ENCODE data around the gene EFCAB11.
A peak's percentile ranks its signal among the peaks of the same experiment; 100 is the strongest.

EFCAB11 gene

GRCh38 chr14:89833661-89834060 is 120.9 kb downstream of the EFCAB11 start:
- Histone ChIP-seq H3K27ac (ENCODE audit: insufficient read depth in 1 of 2, low read depth in 1 of 2, low read length in 2 of 2, poor library complexity in 1 of 2, severe bottlenecking in 2 of 2) (no peak overlapping the region), H3K4me3 (ENCODE audit: control insufficient read depth in 1 of 7, extremely low read depth in 1 of 7, insufficient read depth in 4 of 7, low read depth in 2 of 7, low read length in 6 of 7) (no peak overlapping the region), H3K4me1 (ENCODE audit: control extremely low read depth in 1 of 4, control insufficient read depth in 4 of 4, insufficient read depth in 4 of 4, low read length in 3 of 4) (peaks cover 0 to 2% (median 0%) of the 10 kb centered on the region in 4 experiments), H3K9me3 (ENCODE audit: control extremely low read depth in 1 of 5, control insufficient read depth in 4 of 5, insufficient read depth in 2 of 5, low read depth in 1 of 5, low read length in 4 of 5) (peaks cover 0 to 2% (median 0%) of the 10 kb centered on the region in 5 experiments), H3K36me3 (ENCODE audit: control insufficient read depth in 4 of 4, insufficient read depth in 4 of 4, low read length in 3 of 4) (no peaks in the 10 kb centered on the region), H3K27me3 (replicated peaks in 2 of 5; ENCODE audit: control insufficient read depth in 4 of 5, insufficient read depth in 5 of 5, low read length in 4 of 5) (no peaks in the 10 kb centered on the region)
- DNase-seq: no peak
- ChIA-PET POLR2A (no interaction called here), CTCF (no interaction called here)

GRCh38 chr14:89833120-89833532 is 121.4 kb downstream of the EFCAB11 start:
- 17% methylated on average over 1 of the region's 3 CpGs for WGBS (ENCODE audit: insufficient coverage)
- H3K4me3 ChIP-seq (ENCODE audit: control insufficient read depth in 1 of 7, extremely low read depth in 1 of 7, insufficient read depth in 4 of 7, low read depth in 2 of 7, low read length in 6 of 7): no peak overlapping the region
- DNase-seq: peak in 2 of 3 donors; percentile 13 to 51
- H3K36me3 ChIP-seq (ENCODE audit: control insufficient read depth in 4 of 4, insufficient read depth in 4 of 4, low read length in 3 of 4): no peaks in the 10 kb centered on the region
- H3K4me1 ChIP-seq (ENCODE audit: control extremely low read depth in 1 of 4, control insufficient read depth in 4 of 4, insufficient read depth in 4 of 4, low read length in 3 of 4): peaks cover 0 to 2% (median 0%) of the 10 kb centered on the region in 4 experiments
- POLR2A ChIA-PET: no interaction called here
- no peak overlapping the region for H3K27ac ChIP-seq (ENCODE audit: insufficient read depth in 1 of 2, low read depth in 1 of 2, low read length in 2 of 2, poor library complexity in 1 of 2, severe bottlenecking in 2 of 2)
- peaks cover 0 to 2% (median 0%) of the 10 kb centered on the region in 5 experiments for H3K9me3 ChIP-seq (ENCODE audit: control extremely low read depth in 1 of 5, control insufficient read depth in 4 of 5, insufficient read depth in 2 of 5, low read depth in 1 of 5, low read length in 4 of 5)
- CTCF ChIA-PET: no interaction called here
- H3K27me3 ChIP-seq (replicated peaks in 2 of 5; ENCODE audit: control insufficient read depth in 4 of 5, insufficient read depth in 5 of 5, low read length in 4 of 5): no peaks in the 10 kb centered on the region

GRCh38 chr14:89828471-89829165 is 125.9 kb downstream of the EFCAB11 start:
- no peaks in the 10 kb centered on the region for H3K36me3 ChIP-seq (ENCODE audit: control insufficient read depth in 4 of 4, insufficient read depth in 4 of 4, low read length in 3 of 4)
- POLR2A ChIA-PET: no interaction called here
- CTCF ChIA-PET: interaction anchor here (2.1 kb wide), 1 partner anchor 8 kb away, joined by 4 read pairs; no protein-coding TSS in a partner anchor
- no peak overlapping the region for H3K4me3 ChIP-seq (ENCODE audit: control insufficient read depth in 1 of 7, extremely low read depth in 1 of 7, insufficient read depth in 4 of 7, low read depth in 2 of 7, low read length in 6 of 7)
- H3K4me1 ChIP-seq (ENCODE audit: control extremely low read depth in 1 of 4, control insufficient read depth in 4 of 4, insufficient read depth in 4 of 4, low read length in 3 of 4): peaks cover 0 to 21% (median 14%) of the 10 kb centered on the region in 4 experiments
- peaks cover 0 to 4% (median 0%) of the 10 kb centered on the region in 5 experiments for H3K9me3 ChIP-seq (ENCODE audit: control extremely low read depth in 1 of 5, control insufficient read depth in 4 of 5, insufficient read depth in 2 of 5, low read depth in 1 of 5, low read length in 4 of 5)
- WGBS (ENCODE audit: insufficient coverage): 100% methylated on average over 3 of the region's 5 CpGs
- no peak overlapping the region for H3K27ac ChIP-seq (ENCODE audit: insufficient read depth in 1 of 2, low read depth in 1 of 2, low read length in 2 of 2, poor library complexity in 1 of 2, severe bottlenecking in 2 of 2)
- no peak for DNase-seq
- H3K27me3 ChIP-seq (replicated peaks in 2 of 5; ENCODE audit: control insufficient read depth in 4 of 5, insufficient read depth in 5 of 5, low read length in 4 of 5): no peaks in the 10 kb centered on the region

- peak overlapping the region in 3 of 7 experiments; percentile 19 to 28 (median 22) for H3K4me3 ChIP-seq (ENCODE audit: control insufficient read depth in 1 of 7, extremely low read depth in 1 of 7, insufficient read depth in 4 of 7, low read depth in 2 of 7, low read length in 6 of 7)
- ChIA-PET CTCF (interaction anchor here (1.1 to 1.3 kb wide), 2 partner anchors 12 to 15 kb away, joined by 3 read pairs; no protein-coding TSS in a partner anchor), POLR2A (no interaction called here)
- 0% methylated on average over 5 of the region's 7 CpGs for WGBS (ENCODE audit: insufficient coverage)
- peak; percentile 25 to 84 (median 65) for DNase-seq
- peaks cover 0 to 4% (median 4%) of the 10 kb centered on the region in 5 experiments for H3K9me3 ChIP-seq (ENCODE audit: control extremely low read depth in 1 of 5, control insufficient read depth in 4 of 5, insufficient read depth in 2 of 5, low read depth in 1 of 5, low read length in 4 of 5)
- no peaks in the 10 kb centered on the region for H3K36me3 ChIP-seq (ENCODE audit: control insufficient read depth in 4 of 4, insufficient read depth in 4 of 4, low read length in 3 of 4)
- H3K27ac ChIP-seq (ENCODE audit: insufficient read depth in 1 of 2, low read depth in 1 of 2, low read length in 2 of 2, poor library complexity in 1 of 2, severe bottlenecking in 2 of 2): no peak overlapping the region
- no peaks in the 10 kb centered on the region for H3K27me3 ChIP-seq (replicated peaks in 2 of 5; ENCODE audit: control insufficient read depth in 4 of 5, insufficient read depth in 5 of 5, low read length in 4 of 5)
- peaks cover 0 to 20% (median 14%) of the 10 kb centered on the region in 4 experiments for H3K4me1 ChIP-seq (ENCODE audit: control extremely low read depth in 1 of 4, control insufficient read depth in 4 of 4, insufficient read depth in 4 of 4, low read length in 3 of 4)
These were observed 127.3 kb downstream of the EFCAB11 start for GRCh38 chr14:89827265-89827664.

GRCh38 chr14:89826596-89826995 is 127.9 kb downstream of the EFCAB11 start:
- CTCF ChIA-PET: interaction anchor here (1.1 to 1.3 kb wide), 2 partner anchors 12 to 15 kb away, joined by 3 read pairs; no protein-coding TSS in a partner anchor
- H3K9me3 ChIP-seq (ENCODE audit: control extremely low read depth in 1 of 5, control insufficient read depth in 4 of 5, insufficient read depth in 2 of 5, low read depth in 1 of 5, low read length in 4 of 5): peaks cover 0 to 4% (median 4%) of the 10 kb centered on the region in 5 experiments
- H3K27me3 ChIP-seq (replicated peaks in 2 of 5; ENCODE audit: control insufficient read depth in 4 of 5, insufficient read depth in 5 of 5, low read length in 4 of 5): no peaks in the 10 kb centered on the region
- H3K4me3 ChIP-seq (ENCODE audit: control insufficient read depth in 1 of 7, extremely low read depth in 1 of 7, insufficient read depth in 4 of 7, low read depth in 2 of 7, low read length in 6 of 7): no peak overlapping the region
- POLR2A ChIA-PET: no interaction called here
- WGBS (ENCODE audit: insufficient coverage): 92% methylated on average over 3 of the region's 3 CpGs
- H3K27ac ChIP-seq (ENCODE audit: insufficient read depth in 1 of 2, low read depth in 1 of 2, low read length in 2 of 2, poor library complexity in 1 of 2, severe bottlenecking in 2 of 2): no peak overlapping the region
- DNase-seq: peak in 2 of 3 donors; percentile 5 to 33
- H3K36me3 ChIP-seq (ENCODE audit: control insufficient read depth in 4 of 4, insufficient read depth in 4 of 4, low read length in 3 of 4): no peaks in the 10 kb centered on the region
- H3K4me1 ChIP-seq (ENCODE audit: control extremely low read depth in 1 of 4, control insufficient read depth in 4 of 4, insufficient read depth in 4 of 4, low read length in 3 of 4): peaks cover 0 to 20% (median 14%) of the 10 kb centered on the region in 4 experiments

GRCh38 chr14:89823743-89824142 is 130.8 kb downstream of the EFCAB11 start:
- H3K9me3 ChIP-seq (ENCODE audit: control extremely low read depth in 1 of 5, control insufficient read depth in 4 of 5, insufficient read depth in 2 of 5, low read depth in 1 of 5, low read length in 4 of 5): peaks cover 0 to 4% (median 4%) of the 10 kb centered on the region in 5 experiments
- 92% methylated on average over 2 of the region's 2 CpGs for WGBS (ENCODE audit: insufficient coverage)
- CTCF ChIA-PET: no interaction called here

GRCh38 chr14:89814126-89814525 is 140.4 kb downstream of the EFCAB11 start:
- no peak for DNase-seq
- peaks cover 0 to 4% (median 0%) of the 10 kb centered on the region in 4 experiments for H3K4me1 ChIP-seq (ENCODE audit: control extremely low read depth in 1 of 4, control insufficient read depth in 4 of 4, insufficient read depth in 4 of 4, low read length in 3 of 4)
- ChIA-PET POLR2A (no interaction called here), CTCF (interaction anchor here (1.1 kb wide), 1 partner anchor 13 kb away, joined by 3 read pairs; no protein-coding TSS in a partner anchor)
- 95% methylated on average over 10 of the region's 11 CpGs for WGBS (ENCODE audit: insufficient coverage)
- H3K9me3 ChIP-seq (ENCODE audit: control extremely low read depth in 1 of 5, control insufficient read depth in 4 of 5, insufficient read depth in 2 of 5, low read depth in 1 of 5, low read length in 4 of 5): no peaks in the 10 kb centered on the region
- H3K4me3 ChIP-seq (ENCODE audit: control insufficient read depth in 1 of 7, extremely low read depth in 1 of 7, insufficient read depth in 4 of 7, low read depth in 2 of 7, low read length in 6 of 7): peak overlapping the region in 1 of 7 experiments; percentile 39
- H3K36me3 ChIP-seq (ENCODE audit: control insufficient read depth in 4 of 4, insufficient read depth in 4 of 4, low read length in 3 of 4): no peaks in the 10 kb centered on the region
- H3K27me3 ChIP-seq (replicated peaks in 2 of 5; ENCODE audit: control insufficient read depth in 4 of 5, insufficient read depth in 5 of 5, low read length in 4 of 5): no peaks in the 10 kb centered on the region
- no peak overlapping the region for H3K27ac ChIP-seq (ENCODE audit: insufficient read depth in 1 of 2, low read depth in 1 of 2, low read length in 2 of 2, poor library complexity in 1 of 2, severe bottlenecking in 2 of 2)

More at GRCh38 chr14:89823743-89824142, 130.8 kb downstream of the EFCAB11 start:
- POLR2A ChIA-PET: no interaction called here
- peak in 2 of 3 donors; percentile 44 to 64 for DNase-seq
- H3K27me3 ChIP-seq (replicated peaks in 2 of 5; ENCODE audit: control insufficient read depth in 4 of 5, insufficient read depth in 5 of 5, low read length in 4 of 5): no peaks in the 10 kb centered on the region
- no peaks in the 10 kb centered on the region for H3K36me3 ChIP-seq (ENCODE audit: control insufficient read depth in 4 of 4, insufficient read depth in 4 of 4, low read length in 3 of 4)
- no peak overlapping the region for H3K4me3 ChIP-seq (ENCODE audit: control insufficient read depth in 1 of 7, extremely low read depth in 1 of 7, insufficient read depth in 4 of 7, low read depth in 2 of 7, low read length in 6 of 7)
- H3K4me1 ChIP-seq (ENCODE audit: control extremely low read depth in 1 of 4, control insufficient read depth in 4 of 4, insufficient read depth in 4 of 4, low read length in 3 of 4): peaks cover 0 to 20% (median 14%) of the 10 kb centered on the region in 4 experiments
- H3K27ac ChIP-seq (ENCODE audit: insufficient read depth in 1 of 2, low read depth in 1 of 2, low read length in 2 of 2, poor library complexity in 1 of 2, severe bottlenecking in 2 of 2): no peak overlapping the region

Data from common myeloid progenitor, CD34-positive (primary cell).